GM08714 (cell line): Measurements from ENCODE around the gene SCAMP1.

ENCODE experiments used
- H3K4me3 ChIP-seq: fragments of 200-500 bp; sonication (Bioruptor generic); 2 replicates; pipeline ENCODE4 v1.5.1; 2014; ENCODE audit warnings: mild to moderate bottlenecking, low read length, inconsistent platforms
- ZNF274 ChIP-seq: IDR thresholded peaks from 2 replicates; pipeline ENCODE4 v1.6.1; 2012; ENCODE audit warnings: mild to moderate bottlenecking, low read depth, low read length

SCAMP1 gene

DNA sequence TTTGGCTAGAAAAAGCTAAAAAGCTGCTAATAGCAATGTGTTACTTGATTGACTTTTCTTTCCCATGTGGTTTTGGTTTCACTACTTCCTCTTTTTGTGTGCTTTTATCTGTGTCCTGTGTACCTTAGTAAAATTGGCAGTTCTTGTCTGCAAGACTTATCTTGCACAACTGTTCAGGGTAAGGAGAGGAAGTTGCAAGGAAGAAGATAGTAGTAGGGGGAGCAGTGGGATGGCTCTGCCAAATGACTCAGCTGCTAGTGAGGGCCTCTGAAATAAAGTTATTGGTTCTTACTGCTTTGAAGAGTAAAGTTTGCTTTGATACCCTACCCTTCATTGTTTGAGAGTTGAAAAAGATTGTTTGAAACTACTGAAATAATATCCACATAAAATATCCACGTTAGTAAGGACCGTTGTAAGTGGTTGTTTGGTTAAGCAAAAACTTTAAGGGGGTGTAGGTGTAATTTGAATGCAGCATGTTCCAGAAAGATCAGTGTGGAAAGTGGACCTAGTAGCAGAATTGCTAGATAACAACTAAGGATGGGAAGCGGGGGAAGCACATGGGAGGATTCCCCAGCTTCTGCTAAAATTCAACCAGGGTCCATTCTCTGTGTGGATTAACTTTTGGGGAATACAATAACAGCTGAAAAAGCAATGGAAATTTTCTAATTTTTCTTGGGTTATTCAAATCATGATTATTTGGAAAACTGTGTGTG lies 123.5 kb downstream of the SCAMP1 start:
- no peak for TF ChIP-seq ZNF274
- H3K4me3 ChIP-seq, result no peak overlapping the region

- TF ChIP-seq ZNF274, result no peak
These were observed 125.8 kb downstream of the SCAMP1 start for GRCh38 chr5:78486218-78486617.

DNA sequence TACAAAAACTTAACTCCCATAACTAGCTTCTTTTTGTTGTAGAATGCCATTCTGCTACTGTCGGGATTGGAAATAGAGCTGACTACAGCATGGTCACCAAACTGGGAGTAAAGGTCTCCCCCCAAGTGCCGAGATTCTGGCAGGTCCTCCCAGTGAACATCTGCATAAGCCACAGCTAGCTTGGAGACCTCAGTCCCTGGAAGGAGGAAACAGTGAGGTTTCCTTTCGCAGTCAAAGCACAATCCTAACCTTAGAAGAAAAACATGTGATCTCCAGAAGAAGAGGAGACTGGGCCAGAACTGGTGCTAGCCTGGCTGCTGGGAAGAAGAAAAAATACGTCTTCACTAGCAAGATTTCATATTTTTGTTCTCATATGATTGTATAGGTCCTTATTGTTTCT lies 127.4 kb downstream of the SCAMP1 start:
- no peak for TF ChIP-seq ZNF274
- no peak overlapping the region for H3K4me3 ChIP-seq

More at GRCh38 chr5:78486218-78486617, 125.8 kb downstream of the SCAMP1 start:
- H3K4me3 ChIP-seq, result no peak overlapping the region

DNA sequence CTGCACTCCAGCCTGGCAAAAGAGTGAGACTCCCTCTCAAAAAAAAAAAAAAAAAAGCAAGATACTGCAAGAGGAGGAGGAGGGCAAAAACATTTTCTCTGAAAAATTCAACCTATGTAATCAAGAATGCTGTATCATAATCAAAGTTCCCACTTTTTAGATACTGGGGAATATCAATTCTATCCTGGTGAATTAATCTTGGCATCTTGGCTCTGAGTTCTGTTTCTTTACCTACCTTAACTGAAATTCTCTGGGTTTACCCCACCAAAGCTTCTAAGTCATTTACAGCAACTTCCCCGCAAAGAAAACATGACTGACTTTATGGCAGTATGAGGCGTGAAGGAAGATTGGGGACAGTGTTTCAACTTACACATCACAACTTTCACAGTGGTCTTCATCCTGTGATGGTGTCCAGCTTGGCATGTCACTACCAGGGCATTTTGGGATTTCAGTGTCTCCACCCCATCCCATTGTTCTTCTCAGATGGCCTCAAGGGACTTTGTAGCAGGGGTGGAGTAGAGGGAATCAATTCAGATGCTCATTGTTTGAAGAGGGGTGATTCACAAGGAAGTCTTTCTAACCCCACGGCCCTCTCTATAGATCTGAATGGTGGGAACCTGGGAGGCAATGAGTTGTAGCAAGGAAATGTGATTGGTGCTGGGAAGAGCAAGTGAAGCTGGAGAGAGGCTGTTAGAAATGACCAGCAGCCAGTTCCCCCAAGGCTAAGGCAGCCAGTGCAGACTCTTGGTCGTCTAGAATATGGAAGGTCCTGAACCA lies 130.5 kb downstream of the SCAMP1 start:
- TF ChIP-seq ZNF274, result no peak
- H3K4me3 ChIP-seq, result no peak overlapping the region

GRCh38 chr5:78492224-78492623 lies 131.8 kb downstream of the SCAMP1 start:
- no peak for TF ChIP-seq ZNF274
- no peak overlapping the region for H3K4me3 ChIP-seq

GRCh38 chr5:78492650-78493049 lies 132.2 kb downstream of the SCAMP1 start:
- TF ChIP-seq ZNF274, result no peak
- no peak overlapping the region for H3K4me3 ChIP-seq

GRCh38 chr5:78495800-78496199 lies 135.4 kb downstream of the SCAMP1 start:
- TF ChIP-seq ZNF274, result no peak
- H3K4me3 ChIP-seq, result no peak overlapping the region

GRCh38 chr5:78496373-78496772 lies 136.0 kb downstream of the SCAMP1 start:
- no peak for TF ChIP-seq ZNF274
- no peak overlapping the region for H3K4me3 ChIP-seq

- no peak overlapping the region; the same call in 1 of the 2 replicates for H3K4me3 ChIP-seq
- no peak for TF ChIP-seq ZNF274
These were observed 137.4 kb downstream of the SCAMP1 start for GRCh38 chr5:78497573-78498533.

GRCh38 chr5:78499485-78499884 lies 139.1 kb downstream of the SCAMP1 start:
- TF ChIP-seq ZNF274, result no peak

DNA sequence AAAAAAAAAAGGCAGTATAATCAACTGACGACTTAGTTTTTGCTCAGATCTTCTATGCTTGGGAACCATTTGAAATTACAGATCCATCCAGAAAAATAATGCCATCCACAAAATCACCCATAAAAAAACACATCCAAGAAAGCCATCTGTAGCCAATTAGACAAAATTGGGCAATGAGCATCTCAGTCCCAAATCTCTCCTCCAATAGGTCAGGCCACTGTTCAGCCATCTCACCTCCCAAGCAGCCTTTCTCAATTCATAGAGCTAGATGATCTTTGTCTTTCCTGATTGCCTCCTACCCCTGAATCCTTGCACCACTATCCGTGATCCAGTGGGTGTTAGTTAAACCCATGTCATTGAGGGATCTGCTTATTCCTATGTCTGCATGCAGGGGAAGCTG lies 139.6 kb downstream of the SCAMP1 start:
- TF ChIP-seq ZNF274, result no peak
- H3K4me3 ChIP-seq, result no peak overlapping the region

More at GRCh38 chr5:78499485-78499884, 139.1 kb downstream of the SCAMP1 start:
- H3K4me3 ChIP-seq, result no peak overlapping the region

- no peak for TF ChIP-seq ZNF274
- no peak overlapping the region for H3K4me3 ChIP-seq
These were observed 140.5 kb downstream of the SCAMP1 start for GRCh38 chr5:78500871-78501270.

- no peak overlapping the region for H3K4me3 ChIP-seq
- TF ChIP-seq ZNF274, result no peak
These were observed 141.3 kb downstream of the SCAMP1 start for GRCh38 chr5:78501411-78502352.
